HG03378 (cell line): Measurements from ENCODE around the gene KRTAP6-2.

ENCODE experiments used
- ATAC-seq: cut with Tn5 transposase; IDR thresholded peaks from one replicate; pipeline ENCODE4 v1.9.1; 2021; ENCODE audit warnings: mild to moderate bottlenecking, moderate library complexity; ENCODE audit not compliant: unreplicated experiment

Gene KRTAP6-2

GRCh38 chr21:30598802-30599201 lies at the start of gene KRTAP6-2:
KRTAP6-2 (minus strand) TSS chr21:30598902; CDS start chr21:30598874, 28 bp downstream.
- no peak for ATAC-seq

- no peak for ATAC-seq
Observed at GRCh38 chr21:30646904-30647414, 48.3 kb upstream of the KRTAP6-2 start.

- no peak for ATAC-seq
Observed at GRCh38 chr21:30642564-30642963, 43.9 kb upstream of the KRTAP6-2 start, which contains the start of gene KRTAP20-3. KRTAP20-3 (plus strand) TSS chr21:30642864.

GRCh38 chr21:30638686-30639085 lies 40.0 kb upstream of the KRTAP6-2 start:
- ATAC-seq: no peak

GRCh38 chr21:30634906-30635305 lies 36.2 kb upstream of the KRTAP6-2 start, which contains the start of gene KRTAP20-2:
KRTAP20-2 (plus strand) TSS chr21:30635206; CDS start chr21:30635264, 58 bp downstream.
- ATAC-seq: no peak

- no peak for ATAC-seq
Observed at GRCh38 chr21:30629200-30629599, 30.5 kb upstream of the KRTAP6-2 start.

GRCh38 chr21:30628109-30628508 lies 29.4 kb upstream of the KRTAP6-2 start:
- ATAC-seq: no peak

- ATAC-seq: no peak
Observed at GRCh38 chr21:30625449-30626165, 26.9 kb upstream of the KRTAP6-2 start.

- no peak for ATAC-seq
Observed at GRCh38 chr21:30623362-30623761, 24.7 kb upstream of the KRTAP6-2 start.

- ATAC-seq: no peak
Observed at GRCh38 chr21:30620522-30620921, 21.8 kb upstream of the KRTAP6-2 start, which contains the start of gene KRTAP20-4. KRTAP20-4 (plus strand) TSS chr21:30620627.

- no peak for ATAC-seq
Observed at GRCh38 chr21:30620080-30620479, 21.4 kb upstream of the KRTAP6-2 start.

- no peak for ATAC-seq
Observed at GRCh38 chr21:30616125-30616524, 17.4 kb upstream of the KRTAP6-2 start, which contains the start of gene KRTAP20-1. KRTAP20-1 (plus strand) TSS chr21:30616425; CDS start chr21:30616455, 30 bp downstream.

- no peak for ATAC-seq
Observed at GRCh38 chr21:30615199-30615598, 16.5 kb upstream of the KRTAP6-2 start.

GRCh38 chr21:30613836-30614235 lies 15.1 kb upstream of the KRTAP6-2 start, which contains the start of gene KRTAP6-1:
KRTAP6-1 (minus strand) TSS chr21:30613930; CDS start chr21:30613904, 26 bp downstream.
- no peak for ATAC-seq

- no peak for ATAC-seq
Observed at GRCh38 chr21:30612132-30612531, 13.4 kb upstream of the KRTAP6-2 start.

GRCh38 chr21:30605968-30606367 lies 7.3 kb upstream of the KRTAP6-2 start:
- no peak for ATAC-seq

GRCh38 chr21:30600787-30601186 lies 2.1 kb upstream of the KRTAP6-2 start, which contains the start of gene KRTAP22-1:
KRTAP22-1 (plus strand) TSS chr21:30601087.
- no peak for ATAC-seq

GRCh38 chr21:30592140-30592539 lies 6.6 kb downstream of the KRTAP6-2 start, which contains the start of gene KRTAP6-3:
KRTAP6-3 (plus strand) TSS chr21:30592440; CDS start chr21:30592446, 6 bp downstream.
- no peak for ATAC-seq

GRCh38 chr21:30590297-30590696 lies 8.4 kb downstream of the KRTAP6-2 start, which contains the start of gene KRTAP22-2:
KRTAP22-2 (minus strand) TSS chr21:30590397.
- no peak for ATAC-seq

GRCh38 chr21:30582870-30583269 lies 15.8 kb downstream of the KRTAP6-2 start:
- ATAC-seq: no peak

GRCh38 chr21:30580132-30580531 lies 18.6 kb downstream of the KRTAP6-2 start:
- no peak for ATAC-seq

- ATAC-seq: no peak
Observed at GRCh38 chr21:30579346-30579745, 19.4 kb downstream of the KRTAP6-2 start.
